T-helper 22 cell (primary cell): Measurements from ENCODE around the gene FITM1.

Source experiments
- DNase-seq: peaks from one replicate; pipeline ENCODE4 v3.0.0-alpha.2; 2020; ENCODE audit warnings: low read depth

The FITM1 gene

GRCh38 chr14:24160850-24161804, 30.7 kb downstream of the FITM1 start, which contains the start of gene IRF9:
IRF9 (plus strand) TSS chr14:24161265; CDS start chr14:24162145, 880 bp downstream.
- peak; percentile 90 for DNase-seq

- no peak for DNase-seq
Measured at GRCh38 chr14:24162093-24162492, 31.6 kb downstream of the FITM1 start.

GRCh38 chr14:24164518-24164991, 34.1 kb downstream of the FITM1 start:
- no peak for DNase-seq

- DNase-seq = no peak
Measured at GRCh38 chr14:24165785-24166184, 35.3 kb downstream of the FITM1 start.

DNA sequence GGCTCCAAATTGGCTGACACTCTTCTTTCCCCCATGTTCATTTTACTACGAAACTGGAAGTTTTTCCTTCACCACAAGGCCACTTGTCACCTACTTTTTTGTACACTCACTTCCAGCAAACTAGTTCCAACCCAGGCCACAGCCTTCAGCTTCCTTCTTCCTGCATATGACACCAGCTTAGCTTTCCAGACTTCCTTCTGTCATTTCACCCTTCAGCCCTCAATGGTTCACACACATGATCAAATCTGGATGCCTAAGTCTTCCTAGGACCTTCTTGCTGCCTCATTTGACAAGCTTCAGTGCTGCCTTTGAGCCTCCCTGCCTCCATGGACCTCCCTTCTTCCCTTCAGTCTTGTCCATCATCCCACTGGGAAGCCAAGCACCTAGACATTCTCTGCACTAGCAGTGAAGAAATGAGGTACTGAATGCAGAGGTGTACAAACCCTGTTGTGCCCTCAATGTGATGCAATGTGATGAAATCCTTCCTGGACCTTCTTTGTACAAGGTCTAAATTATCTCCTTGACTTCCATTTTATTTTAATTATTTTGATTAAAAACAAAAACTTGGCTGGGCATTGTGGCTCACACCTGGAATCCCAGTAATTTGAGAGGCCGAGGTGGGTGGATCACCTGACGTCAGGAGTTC, 37.1 kb downstream of the FITM1 start:
- no peak for DNase-seq

DNA sequence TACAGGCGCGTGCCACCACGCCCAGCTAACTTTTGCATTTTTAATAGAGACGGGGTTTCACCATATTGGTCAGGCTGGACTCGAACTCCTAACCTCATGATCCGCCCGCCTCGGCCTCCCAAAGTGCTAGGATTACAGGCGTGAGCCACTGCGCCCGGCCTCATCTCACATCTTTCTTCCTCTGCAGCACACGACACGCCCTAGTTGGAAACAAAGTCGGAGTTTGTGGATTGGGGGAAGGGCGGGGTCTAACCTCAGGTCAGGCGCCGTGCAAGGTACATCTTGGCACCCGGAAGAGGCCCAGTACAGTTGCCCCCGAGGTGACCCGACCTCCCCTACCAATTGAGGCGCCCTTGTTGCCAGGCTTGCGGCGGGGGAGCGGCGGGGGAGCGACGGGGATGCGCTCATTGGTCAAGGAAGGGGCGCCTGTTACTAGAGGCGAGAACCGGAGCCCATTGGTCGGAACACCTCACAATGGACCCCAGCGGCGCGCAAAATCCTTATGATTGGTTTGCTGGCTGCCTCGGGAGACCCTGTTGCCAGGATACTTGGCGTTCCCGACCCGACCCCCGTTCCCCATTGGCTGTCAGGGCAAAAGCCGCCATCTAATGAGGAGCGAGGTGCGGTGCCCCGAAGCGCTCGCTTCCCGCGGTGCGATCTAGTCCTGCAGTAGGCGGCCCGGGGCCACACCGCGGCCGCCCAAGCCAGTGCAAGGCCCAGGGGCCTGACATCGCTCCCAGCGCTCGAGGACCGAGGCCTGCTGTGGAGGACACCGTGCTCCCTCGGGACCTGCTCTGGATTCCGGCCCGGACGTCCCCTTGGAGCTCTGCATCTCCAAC, 41.2 kb downstream of the FITM1 start, which contains the start of gene REC8:
Gene REC8 (plus strand): TSS at position 659 of the 839 bp plus-strand sequence. CDS start 473 bp downstream, outside the sequence.
- DNase-seq = peak; percentile 65

GRCh38 chr14:24172261-24172860, 41.9 kb downstream of the FITM1 start:
- DNase-seq = no peak

- DNase-seq = no peak
Measured at GRCh38 chr14:24172871-24173281, 42.4 kb downstream of the FITM1 start.

DNA sequence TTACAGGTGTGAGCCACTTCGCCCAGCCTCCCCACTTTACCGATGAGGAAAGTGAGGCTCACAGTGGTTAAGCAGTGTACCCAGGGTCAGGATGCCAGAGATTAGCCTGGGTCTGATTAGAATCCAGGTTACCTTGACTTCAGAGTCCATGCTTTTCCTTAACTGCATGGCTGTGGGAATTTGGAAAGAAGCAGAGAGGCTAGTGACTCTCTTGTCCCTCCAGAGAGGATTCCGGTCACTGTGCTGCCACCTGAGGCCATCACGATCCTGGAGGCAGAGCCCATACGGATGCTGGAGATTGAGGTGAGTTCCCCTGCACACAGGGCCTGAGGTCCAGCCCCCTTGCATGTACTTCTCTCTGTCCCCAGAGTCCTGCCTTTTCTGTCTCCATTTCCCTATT, 46.1 kb downstream of the FITM1 start:
- no peak for DNase-seq

DNA sequence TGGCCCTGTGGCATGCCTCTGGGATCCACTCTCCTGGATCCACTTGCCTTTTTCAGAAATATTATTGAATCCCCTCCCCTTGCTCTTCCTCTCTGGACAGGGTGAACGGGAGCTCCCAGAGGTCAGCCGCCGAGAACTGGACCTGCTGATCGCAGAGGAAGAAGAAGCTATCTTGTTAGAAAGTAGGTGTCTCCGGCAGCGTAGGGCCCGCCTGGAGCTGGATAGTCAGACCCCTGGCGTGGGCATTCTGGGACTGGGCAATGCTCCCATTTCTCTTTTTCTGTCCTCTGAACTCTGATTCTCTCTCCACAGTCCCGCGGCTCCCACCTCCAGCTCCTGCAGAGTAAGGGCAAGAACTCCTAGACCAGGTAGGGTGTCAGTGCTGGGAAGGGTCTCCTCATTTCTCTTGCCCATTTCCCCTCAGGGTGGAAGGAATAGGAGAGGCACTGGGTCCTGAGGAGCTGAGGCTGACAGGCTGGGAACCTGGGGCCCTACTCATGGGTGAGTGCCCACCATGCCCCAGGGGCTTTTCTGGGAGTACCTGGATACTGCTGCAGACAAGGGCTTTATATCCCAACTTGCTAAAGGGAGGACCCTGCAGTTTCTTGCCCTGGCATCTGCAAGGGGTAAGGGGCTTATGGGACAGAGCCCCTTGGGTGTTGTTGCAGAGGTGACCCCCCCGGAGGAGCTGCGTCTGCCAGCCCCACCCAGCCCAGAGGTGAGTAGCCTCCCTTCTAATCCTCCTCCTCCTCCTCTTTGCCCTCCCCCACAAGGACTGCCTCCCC, 46.8 kb downstream of the FITM1 start:
- no peak for DNase-seq

- DNase-seq = no peak
Measured at GRCh38 chr14:24177891-24178290, 47.4 kb downstream of the FITM1 start.

- DNase-seq = no peak
Measured at GRCh38 chr14:24178399-24179178, 48.1 kb downstream of the FITM1 start.

DNA sequence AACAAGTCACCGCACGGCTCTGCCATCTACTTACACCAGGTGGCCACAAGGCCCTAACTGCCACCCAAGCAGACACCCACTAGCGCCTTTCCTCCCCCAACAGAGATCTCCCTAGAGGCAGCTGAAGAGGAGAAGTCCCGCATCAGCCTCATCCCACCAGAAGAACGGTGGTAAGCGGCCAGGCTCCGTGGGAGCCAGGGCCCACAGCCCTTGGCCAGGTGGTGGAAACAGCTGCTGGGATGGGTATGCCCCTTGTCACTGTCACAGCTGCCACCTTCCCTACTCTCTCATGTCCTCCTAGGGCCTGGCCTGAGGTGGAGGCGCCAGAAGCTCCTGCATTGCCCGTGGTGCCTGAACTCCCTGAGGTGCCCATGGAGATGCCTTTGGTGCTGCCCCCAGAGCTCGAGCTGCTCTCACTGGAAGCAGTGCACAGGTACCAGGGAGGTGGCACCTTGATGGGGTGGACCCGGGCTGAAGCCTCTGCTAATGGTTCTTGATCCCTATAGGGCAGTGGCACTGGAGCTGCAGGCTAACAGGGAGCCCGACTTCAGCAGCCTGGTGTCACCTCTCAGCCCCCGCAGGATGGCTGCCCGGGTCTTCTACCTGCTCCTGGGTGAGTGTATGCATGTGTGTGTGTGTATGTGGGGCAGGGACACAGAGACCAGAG, 49.0 kb downstream of the FITM1 start:
- DNase-seq = no peak

GRCh38 chr14:24179961-24180796, 49.7 kb downstream of the FITM1 start:
- no peak for DNase-seq

DNA sequence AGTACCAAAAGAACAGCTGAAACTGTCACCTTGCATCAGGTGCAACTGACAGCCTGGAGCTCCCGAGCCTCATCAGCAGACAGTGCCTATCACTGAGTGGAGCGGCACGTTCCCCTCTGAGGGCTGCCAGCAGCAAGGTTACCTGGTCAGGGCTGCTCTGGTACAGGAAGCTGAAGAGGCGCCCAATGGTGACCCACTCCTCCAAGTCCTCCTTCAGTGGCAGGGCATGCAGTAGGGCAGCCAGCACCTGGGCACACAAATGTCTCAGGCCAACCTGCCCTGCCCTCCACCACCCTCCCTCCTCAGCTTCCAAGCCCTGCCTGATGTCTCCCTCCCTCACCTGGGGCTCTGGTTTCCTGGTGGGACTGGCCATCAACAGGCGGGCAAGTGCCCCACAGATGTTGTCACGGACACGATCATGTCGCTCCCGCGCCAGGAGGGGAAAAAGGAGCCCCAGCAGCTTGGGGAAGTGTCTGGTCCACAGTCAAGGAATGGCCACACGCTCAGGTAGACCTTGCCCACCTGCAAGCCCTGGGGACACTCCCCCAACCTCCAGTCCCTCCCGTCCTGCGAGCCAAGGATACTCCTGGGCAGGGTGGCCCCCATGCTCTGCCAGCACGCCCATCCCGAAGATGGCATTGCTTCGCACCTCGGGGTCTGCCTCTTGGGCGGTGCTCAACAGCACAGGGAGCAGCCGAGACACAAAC, 51.1 kb downstream of the FITM1 start:
- DNase-seq = no peak
